ENCODE results near the gene TTC33.

DNA sequence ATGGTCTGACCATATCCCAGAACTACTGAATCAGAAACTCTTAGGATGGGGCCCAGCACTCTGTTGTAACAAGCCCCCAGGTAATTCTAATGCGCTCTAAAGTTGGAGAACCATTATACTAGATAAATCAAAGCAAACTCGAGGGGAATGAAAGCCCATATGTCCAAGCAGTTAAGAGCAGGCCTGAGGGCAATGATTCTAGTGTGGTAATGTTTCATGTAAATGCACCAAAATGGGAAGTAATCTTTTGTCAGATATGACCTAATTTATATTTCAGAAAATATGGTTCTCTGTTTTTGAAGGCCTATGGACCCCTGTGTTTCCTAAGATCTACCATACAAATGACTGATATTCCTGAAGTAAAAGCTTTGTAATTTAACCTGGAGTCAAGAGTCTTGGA lies 184.0 kb downstream of the TTC33 start:
- TF ChIP-seq, protein P1, sequence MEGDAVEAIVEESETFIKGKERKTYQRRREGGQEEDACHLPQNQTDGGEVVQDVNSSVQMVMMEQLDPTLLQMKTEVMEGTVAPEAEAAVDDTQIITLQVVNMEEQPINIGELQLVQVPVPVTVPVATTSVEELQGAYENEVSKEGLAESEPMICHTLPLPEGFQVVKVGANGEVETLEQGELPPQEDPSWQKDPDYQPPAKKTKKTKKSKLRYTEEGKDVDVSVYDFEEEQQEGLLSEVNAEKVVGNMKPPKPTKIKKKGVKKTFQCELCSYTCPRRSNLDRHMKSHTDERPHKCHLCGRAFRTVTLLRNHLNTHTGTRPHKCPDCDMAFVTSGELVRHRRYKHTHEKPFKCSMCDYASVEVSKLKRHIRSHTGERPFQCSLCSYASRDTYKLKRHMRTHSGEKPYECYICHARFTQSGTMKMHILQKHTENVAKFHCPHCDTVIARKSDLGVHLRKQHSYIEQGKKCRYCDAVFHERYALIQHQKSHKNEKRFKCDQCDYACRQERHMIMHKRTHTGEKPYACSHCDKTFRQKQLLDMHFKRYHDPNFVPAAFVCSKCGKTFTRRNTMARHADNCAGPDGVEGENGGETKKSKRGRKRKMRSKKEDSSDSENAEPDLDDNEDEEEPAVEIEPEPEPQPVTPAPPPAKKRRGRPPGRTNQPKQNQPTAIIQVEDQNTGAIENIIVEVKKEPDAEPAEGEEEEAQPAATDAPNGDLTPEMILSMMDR (conservative IDR thresholded peaks at IDR 0.05) = no peak
- TF ChIP-seq EZH2 (IDR thresholded peaks at IDR 0.05; ENCODE audit: low read depth) = no peak
